HG02678 (cell line): ENCODE data around the gene CNTNAP5.
A peak's percentile ranks its signal among the peaks of the same experiment; 100 is the strongest.

ENCODE experiments used
- ATAC-seq: cut with Tn5 transposase; IDR thresholded peaks from one replicate; pipeline ENCODE4 v1.9.1; 2021; ENCODE audit warnings: mild to moderate bottlenecking, moderate library complexity; ENCODE audit not compliant: unreplicated experiment

CNTNAP5 gene

GRCh38 chr2:124025171-124025580 is at the start of gene CNTNAP5:
Gene CNTNAP5, plus strand, starts transcription at chr2:124025287. Its CDS starts 364 bp downstream, at chr2:124025651.
- ATAC-seq: no peak

- no peak for ATAC-seq
Observed at GRCh38 chr2:123976054-123976648, 48.9 kb upstream of the CNTNAP5 start.

GRCh38 chr2:123993728-123994323 is 31.3 kb upstream of the CNTNAP5 start:
- peak; percentile 87 for ATAC-seq

GRCh38 chr2:123999681-124000080 is 25.4 kb upstream of the CNTNAP5 start:
- no peak for ATAC-seq

- no peak for ATAC-seq
Observed at GRCh38 chr2:124001696-124002430, 23.2 kb upstream of the CNTNAP5 start.

GRCh38 chr2:124018890-124019289 is 6.2 kb upstream of the CNTNAP5 start:
- ATAC-seq: no peak

- no peak for ATAC-seq
Observed at GRCh38 chr2:124024561-124025170, 421 bp upstream of the CNTNAP5 start.

GRCh38 chr2:124025891-124026434 is 876 bp downstream of the CNTNAP5 start:
- ATAC-seq: no peak

- no peak for ATAC-seq
Observed at GRCh38 chr2:124026503-124026902, 1.4 kb downstream of the CNTNAP5 start.

GRCh38 chr2:124027182-124027581 is 2.1 kb downstream of the CNTNAP5 start:
- peak; percentile 87 for ATAC-seq

- ATAC-seq: no peak
Observed at GRCh38 chr2:124032799-124033198, 7.7 kb downstream of the CNTNAP5 start.

- no peak for ATAC-seq
Observed at GRCh38 chr2:124034265-124034664, 9.2 kb downstream of the CNTNAP5 start.

GRCh38 chr2:124035001-124035400 is 9.9 kb downstream of the CNTNAP5 start:
- ATAC-seq: no peak

- no peak for ATAC-seq
Observed at GRCh38 chr2:124039032-124039431, 13.9 kb downstream of the CNTNAP5 start.

GRCh38 chr2:124039762-124040291 is 14.7 kb downstream of the CNTNAP5 start:
- ATAC-seq: no peak

- no peak for ATAC-seq
Observed at GRCh38 chr2:124045894-124046293, 20.8 kb downstream of the CNTNAP5 start.

GRCh38 chr2:124046332-124046731 is 21.2 kb downstream of the CNTNAP5 start:
- no peak for ATAC-seq

GRCh38 chr2:124048102-124048501 is 23.0 kb downstream of the CNTNAP5 start:
- ATAC-seq: no peak

GRCh38 chr2:124048664-124049063 is 23.6 kb downstream of the CNTNAP5 start:
- no peak for ATAC-seq

- ATAC-seq: no peak
Observed at GRCh38 chr2:124049136-124049535, 24.0 kb downstream of the CNTNAP5 start.

- no peak for ATAC-seq
Observed at GRCh38 chr2:124050833-124051497, 25.9 kb downstream of the CNTNAP5 start.
